Panc1 (cell line): Measurements from ENCODE around the gene KIRREL3. TPM values are rescaled to one million over a fixed set of nuclear protein-coding genes. Genes with fewer than 3 reads are reported as not detected.

Experiments
- ATAC-seq: fragments of 200-7000 bp; cut with Tn5 transposase; 2 replicates; pipeline ENCODE4 v1.9.1; 2020; ENCODE audit warnings: mild to moderate bottlenecking, moderate library complexity
- BruUV-seq: library from RNA; stranded (reverse); fragments of 400-500 nt; replicated peaks from 2 replicates; lab custom pipeline; 2021; lab: Mats Ljungman, UMichigan
- CTCF ChIA-PET: fragments of 300-600 bp; sonication (Branson Sonifier 250); formaldehyde crosslinking; loops from one replicate; lab custom pipeline; 2022; ENCODE audit warnings: antibody characterized with exemption; lab: Charles Lee
- POLR2A ChIA-PET: fragments of 300-600 bp; sonication (Branson Sonifier 250); formaldehyde crosslinking; loops from one replicate; lab custom pipeline; 2022; ENCODE audit warnings: antibody characterized with exemption; lab: Charles Lee
- DNase-seq: peaks from one replicate; pipeline ENCODE4 v3.0.0-alpha.2; 2010; ENCODE audit warnings: low read depth, low spot score
- H3K27ac ChIP-seq: 2 replicates; pipeline ENCODE4 v1.5.1; 2011; ENCODE audit warnings: mild to moderate bottlenecking, low read length, inconsistent platforms
- H3K27me3 ChIP-seq: fragments of 200-500 bp; sonication (Bioruptor generic); 2 replicates; pipeline ENCODE4 v1.6.0; 2014; ENCODE audit warnings: low read length, inconsistent platforms; ENCODE audit not compliant: control insufficient read depth, insufficient read depth
- H3K36me3 ChIP-seq: fragments of 200-500 bp; sonication (Bioruptor generic); 2 replicates; pipeline ENCODE4 v1.5.1; 2014; ENCODE audit warnings: inconsistent platforms, mild to moderate bottlenecking, low read length, moderate library complexity; ENCODE audit not compliant: control insufficient read depth, insufficient read depth
- H3K4me1 ChIP-seq: 2 replicates; pipeline ENCODE4 v1.5.1; 2011; ENCODE audit warnings: inconsistent platforms, mild to moderate bottlenecking, low read length, moderate library complexity; ENCODE audit not compliant: control insufficient read depth, insufficient read depth
- H3K4me3 ChIP-seq, 2 experiments: 2 replicates each; pipeline ENCODE4 v1.5.1; 2011 to 2012; ENCODE audit warnings: low read depth in 2 of 2, low read length in 2 of 2, mild to moderate bottlenecking in 2 of 2, inconsistent platforms in 1 of 2, moderate library complexity in 1 of 2
- H3K9me3 ChIP-seq: fragments of 200-500 bp; sonication (Bioruptor generic); 2 replicates; pipeline ENCODE4 v1.5.1; 2014; ENCODE audit warnings: low read depth, mild to moderate bottlenecking, inconsistent platforms, low read length, moderate library complexity; ENCODE audit not compliant: control insufficient read depth, insufficient read depth
- POLR2AphosphoS5 ChIP-seq: IDR thresholded peaks from 2 replicates; pipeline ENCODE4 v1.6.1; 2012; ENCODE audit warnings: mild to moderate bottlenecking, low read depth, low read length, moderate library complexity
- REST ChIP-seq, 2 experiments: IDR thresholded peaks; 2 replicates each; pipeline ENCODE4 v1.6.1; 2011 to 2012; ENCODE audit warnings: low read depth in 2 of 2, control low read depth in 1 of 2, low read length in 1 of 2, mild to moderate bottlenecking in 1 of 2, moderate library complexity in 1 of 2; ENCODE audit not compliant: insufficient read depth in 1 of 2
- SIN3A ChIP-seq: IDR thresholded peaks from 2 replicates; pipeline ENCODE4 v1.6.1; 2012; ENCODE audit warnings: low read depth, mild to moderate bottlenecking, low read length, moderate library complexity, borderline replicate concordance; ENCODE audit not compliant: insufficient read depth
- TCF7L2 ChIP-seq: IDR thresholded peaks from 2 replicates; pipeline ENCODE4 v1.6.1; 2011; ENCODE audit warnings: mild to moderate bottlenecking, low read depth, low read length, inconsistent platforms
- in situ Hi-C: cut with HindIII; loops from 2 replicates; pipeline ENCODE4 v1.10.0; 2016; ENCODE audit warnings: low sequenced_read_pairs, low pct_unique_long_range_greater_than_20kb
- intact Hi-C: fragments of 100-400 bp; cut with micrococcal nuclease; formaldehyde crosslinking; loops from one replicate; pipeline ENCODE4 v1.10.0; 2022; ENCODE audit not compliant: unreplicated experiment
- total RNA-seq: library from RNA; stranded (reverse); gene quantifications from one replicate; pipeline ENCODE4 v1.2.1, GENCODE V29; 2021; ENCODE audit not compliant: unreplicated experiment
- TF ChIP-seq, protein P1 (sequence below): fragments of 450-650 bp; IDR thresholded peaks from 2 replicates; pipeline ENCODE4 v1.5.1; 2017; ENCODE audit warnings: mild to moderate bottlenecking

Gene KIRREL3
- total RNA-seq, 1 experiment from 2014 or later, result 0.36 TPM

- H3K27ac ChIP-seq, result no peak overlapping the region
- no peak for ATAC-seq
- H3K4me1 ChIP-seq, result no peaks in the 10 kb centered on the region
- no peaks in the 10 kb centered on the region for H3K9me3 ChIP-seq
- TF ChIP-seq SIN3A, result no peak
- TF ChIP-seq TCF7L2, result no peak
- TF ChIP-seq, protein P1, sequence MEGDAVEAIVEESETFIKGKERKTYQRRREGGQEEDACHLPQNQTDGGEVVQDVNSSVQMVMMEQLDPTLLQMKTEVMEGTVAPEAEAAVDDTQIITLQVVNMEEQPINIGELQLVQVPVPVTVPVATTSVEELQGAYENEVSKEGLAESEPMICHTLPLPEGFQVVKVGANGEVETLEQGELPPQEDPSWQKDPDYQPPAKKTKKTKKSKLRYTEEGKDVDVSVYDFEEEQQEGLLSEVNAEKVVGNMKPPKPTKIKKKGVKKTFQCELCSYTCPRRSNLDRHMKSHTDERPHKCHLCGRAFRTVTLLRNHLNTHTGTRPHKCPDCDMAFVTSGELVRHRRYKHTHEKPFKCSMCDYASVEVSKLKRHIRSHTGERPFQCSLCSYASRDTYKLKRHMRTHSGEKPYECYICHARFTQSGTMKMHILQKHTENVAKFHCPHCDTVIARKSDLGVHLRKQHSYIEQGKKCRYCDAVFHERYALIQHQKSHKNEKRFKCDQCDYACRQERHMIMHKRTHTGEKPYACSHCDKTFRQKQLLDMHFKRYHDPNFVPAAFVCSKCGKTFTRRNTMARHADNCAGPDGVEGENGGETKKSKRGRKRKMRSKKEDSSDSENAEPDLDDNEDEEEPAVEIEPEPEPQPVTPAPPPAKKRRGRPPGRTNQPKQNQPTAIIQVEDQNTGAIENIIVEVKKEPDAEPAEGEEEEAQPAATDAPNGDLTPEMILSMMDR, result no peak
- no peak for TF ChIP-seq POLR2AphosphoS5
- TF ChIP-seq REST (IDR thresholded peaks at IDR 0.05; ENCODE audit: insufficient read depth in 1 of 2, low read depth in 2 of 2, low read length in 1 of 2), result no peak
- intact Hi-C loops (no loop called here), in situ Hi-C loops (no loop called here)
- ChIA-PET POLR2A (no interaction called here), CTCF (interaction anchor here (0.7 kb wide), 1 partner anchor 231 kb away, joined by 4 read pairs; no protein-coding TSS in a partner anchor)
- no peak for DNase-seq
- no peaks in the 10 kb centered on the region for H3K36me3 ChIP-seq
- no peak overlapping the region for H3K4me3 ChIP-seq
- H3K27me3 ChIP-seq, result peaks cover 32% of the 10 kb centered on the region
- no TSS peak for BruUV-seq
Measured at GRCh38 chr11:126663749-126664592, 336.6 kb downstream of the KIRREL3 start.

GRCh38 chr11:126662035-126662790 is 338.4 kb downstream of the KIRREL3 start:
- TF ChIP-seq TCF7L2 (no peak), REST (IDR thresholded peaks at IDR 0.05; ENCODE audit: insufficient read depth in 1 of 2, low read depth in 2 of 2, low read length in 1 of 2) (no peak), SIN3A (no peak), POLR2AphosphoS5 (no peak)
- TF ChIP-seq, protein P1, result no peak
- H3K9me3 ChIP-seq, result no peaks in the 10 kb centered on the region
- no peak overlapping the region for H3K4me3 ChIP-seq
- no TSS peak for BruUV-seq
- in situ Hi-C loops, result no loop called here
- no peak overlapping the region for H3K27ac ChIP-seq
- ChIA-PET POLR2A (no interaction called here), CTCF (no interaction called here)
- no peaks in the 10 kb centered on the region for H3K4me1 ChIP-seq
- ATAC-seq (no peak), DNase-seq (no peak)
- intact Hi-C loops, result no loop called here
- no peaks in the 10 kb centered on the region for H3K36me3 ChIP-seq
- H3K27me3 ChIP-seq, result peaks cover 24% of the 10 kb centered on the region
